Measurements from ENCODE around the gene REEP1.

The REEP1 gene

GRCh38 chr2:86308356-86308755, 29.1 kb downstream of the REEP1 start:
- H4K91ac ChIP-seq (ENCODE audit: low read depth, low read length, poor library complexity), result no peak overlapping the region
- H3K14ac ChIP-seq (ENCODE audit: low read length), result no peak overlapping the region
- H3K9ac ChIP-seq (ENCODE audit: low read depth, low read length, poor library complexity), result no peak overlapping the region
- H3K27me3 ChIP-seq (ENCODE audit: control insufficient read depth in 3 of 3, insufficient read depth in 3 of 3, low read depth in 1 of 3, low read length in 3 of 3), result peaks cover 0 to 41% (median 0%) of the 10 kb centered on the region in 3 experiments
- no peak overlapping the region for H4K8ac ChIP-seq (ENCODE audit: low read depth, low read length)
- no peak overlapping the region for H2BK5ac ChIP-seq (ENCODE audit: low read length)
- H3K4me1 ChIP-seq (ENCODE audit: control insufficient read depth in 2 of 2, insufficient read depth in 1 of 2, low read depth in 1 of 2, low read length in 2 of 2), result peaks cover 0 to 2% of the 10 kb centered on the region in 2 donors
- H2BK15ac ChIP-seq (ENCODE audit: low read length), result no peak overlapping the region
- no peaks in the 10 kb centered on the region for H3K79me1 ChIP-seq (ENCODE audit: low read depth, low read length)
- DNase-seq (ENCODE audit: low spot score), result no peak
- H2BK120ac ChIP-seq (ENCODE audit: low read depth, low read length), result no peak overlapping the region
- no peaks in the 10 kb centered on the region for H3K9me3 ChIP-seq (replicated peaks in 1 of 2; ENCODE audit: control insufficient read depth in 2 of 2, insufficient read depth in 1 of 2, low read depth in 1 of 2, low read length in 2 of 2)
- WGBS, 2 donors (ENCODE audit: extremely low coverage in 2 of 2, insufficient read length in 2 of 2, insufficient replicate concordance in 1 of 2), result no CpG with 5 or more reads among the region's 8 CpGs
- no peak overlapping the region for H2AFZ ChIP-seq (ENCODE audit: low read length)
- H3K27ac ChIP-seq (replicated peaks; ENCODE audit: low read length), result no peak overlapping the region
- H3K4me2 ChIP-seq (ENCODE audit: insufficient read depth, low read length, poor library complexity, severe bottlenecking), result no peak overlapping the region
- H3K23ac ChIP-seq (ENCODE audit: low read depth, low read length, poor library complexity), result no peak overlapping the region
- no peak overlapping the region for H2BK12ac ChIP-seq (ENCODE audit: low read length)
- no peak overlapping the region for H3K4me3 ChIP-seq (ENCODE audit: low read length in 2 of 2)
- H3K4ac ChIP-seq (ENCODE audit: low read length), result no peak overlapping the region
- H2AK5ac ChIP-seq (ENCODE audit: low read depth, low read length), result no peak overlapping the region
- no peaks in the 10 kb centered on the region for H3K36me3 ChIP-seq (replicated peaks in 1 of 2; ENCODE audit: control insufficient read depth in 2 of 2, insufficient read depth in 2 of 2, low read length in 2 of 2)
- H3K18ac ChIP-seq (ENCODE audit: low read length), result peak overlapping the region; percentile 8

DNA sequence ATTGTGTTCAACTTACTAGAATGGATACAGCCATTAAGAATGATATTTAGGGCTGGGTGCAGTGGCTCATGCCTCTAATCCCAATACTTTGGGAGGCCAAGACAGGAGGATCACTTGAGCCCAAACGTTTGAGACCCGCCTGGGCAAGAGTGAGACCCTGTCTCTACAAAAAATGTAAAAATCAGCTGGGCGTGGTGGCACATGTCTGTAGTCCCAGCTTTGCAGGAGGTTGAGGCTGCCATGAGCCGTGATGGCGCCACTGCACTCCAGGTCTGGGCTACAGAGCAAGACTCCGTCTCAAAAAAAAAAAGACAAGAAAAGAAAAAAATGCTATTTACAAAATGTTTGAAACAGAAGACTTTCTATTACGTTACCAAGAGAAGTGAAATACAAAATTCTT, 30.0 kb downstream of the REEP1 start:
- Histone ChIP-seq H3K27me3 (ENCODE audit: control insufficient read depth in 3 of 3, insufficient read depth in 3 of 3, low read depth in 1 of 3, low read length in 3 of 3) (peaks cover 0 to 41% (median 0%) of the 10 kb centered on the region in 3 experiments), H2AK5ac (ENCODE audit: low read depth, low read length) (no peak overlapping the region), H2BK5ac (ENCODE audit: low read length) (no peak overlapping the region), H3K4me3 (ENCODE audit: low read length in 2 of 2) (no peak overlapping the region), H4K91ac (ENCODE audit: low read depth, low read length, poor library complexity) (no peak overlapping the region), H2BK12ac (ENCODE audit: low read length) (no peak overlapping the region), H3K4me2 (ENCODE audit: insufficient read depth, low read length, poor library complexity, severe bottlenecking) (no peak overlapping the region), H3K4me1 (ENCODE audit: control insufficient read depth in 2 of 2, insufficient read depth in 1 of 2, low read depth in 1 of 2, low read length in 2 of 2) (peaks cover 0 to 2% of the 10 kb centered on the region in 2 donors), H3K36me3 (replicated peaks in 1 of 2; ENCODE audit: control insufficient read depth in 2 of 2, insufficient read depth in 2 of 2, low read length in 2 of 2) (no peaks in the 10 kb centered on the region), H3K79me1 (ENCODE audit: low read depth, low read length) (no peaks in the 10 kb centered on the region), H3K23ac (ENCODE audit: low read depth, low read length, poor library complexity) (no peak overlapping the region), H3K14ac (ENCODE audit: low read length) (no peak overlapping the region), H3K27ac (replicated peaks; ENCODE audit: low read length) (no peak overlapping the region), H2BK120ac (ENCODE audit: low read depth, low read length) (no peak overlapping the region), H3K18ac (ENCODE audit: low read length) (no peak overlapping the region), H4K8ac (ENCODE audit: low read depth, low read length) (no peak overlapping the region), H2AFZ (ENCODE audit: low read length) (no peak overlapping the region), H2BK15ac (ENCODE audit: low read length) (no peak overlapping the region), H3K9me3 (replicated peaks in 1 of 2; ENCODE audit: control insufficient read depth in 2 of 2, insufficient read depth in 1 of 2, low read depth in 1 of 2, low read length in 2 of 2) (no peaks in the 10 kb centered on the region), H3K4ac (ENCODE audit: low read length) (no peak overlapping the region), H3K9ac (ENCODE audit: low read depth, low read length, poor library complexity) (no peak overlapping the region)
- WGBS, 2 donors (ENCODE audit: extremely low coverage in 2 of 2, insufficient read length in 2 of 2, insufficient replicate concordance in 1 of 2), result no CpG with 5 or more reads among the region's 7 CpGs
- no peak for DNase-seq (ENCODE audit: low spot score)

- H2BK12ac ChIP-seq (ENCODE audit: low read length), result no peak overlapping the region
- H3K36me3 ChIP-seq (replicated peaks in 1 of 2; ENCODE audit: control insufficient read depth in 2 of 2, insufficient read depth in 2 of 2, low read length in 2 of 2), result no peaks in the 10 kb centered on the region
- no peak overlapping the region for H2AK5ac ChIP-seq (ENCODE audit: low read depth, low read length)
- no peak overlapping the region for H4K91ac ChIP-seq (ENCODE audit: low read depth, low read length, poor library complexity)
- no peak overlapping the region for H3K27ac ChIP-seq (replicated peaks; ENCODE audit: low read length)
- H2BK5ac ChIP-seq (ENCODE audit: low read length), result no peak overlapping the region
- H3K4me2 ChIP-seq (ENCODE audit: insufficient read depth, low read length, poor library complexity, severe bottlenecking), result no peak overlapping the region
- no peak overlapping the region for H3K9ac ChIP-seq (ENCODE audit: low read depth, low read length, poor library complexity)
- H3K4ac ChIP-seq (ENCODE audit: low read length), result no peak overlapping the region
- no peak overlapping the region for H2AFZ ChIP-seq (ENCODE audit: low read length)
- DNase-seq (ENCODE audit: low spot score), result no peak
- WGBS, 2 donors (ENCODE audit: extremely low coverage in 2 of 2, insufficient read length in 2 of 2, insufficient replicate concordance in 1 of 2), result no CpG with 5 or more reads among the region's 5 CpGs
- no peaks in the 10 kb centered on the region for H3K9me3 ChIP-seq (replicated peaks in 1 of 2; ENCODE audit: control insufficient read depth in 2 of 2, insufficient read depth in 1 of 2, low read depth in 1 of 2, low read length in 2 of 2)
- no peak overlapping the region for H2BK15ac ChIP-seq (ENCODE audit: low read length)
- no peak overlapping the region for H4K8ac ChIP-seq (ENCODE audit: low read depth, low read length)
- H3K4me3 ChIP-seq (ENCODE audit: low read length in 2 of 2), result no peak overlapping the region
- no peaks in the 10 kb centered on the region for H3K79me1 ChIP-seq (ENCODE audit: low read depth, low read length)
- H3K18ac ChIP-seq (ENCODE audit: low read length), result no peak overlapping the region
- no peak overlapping the region for H2BK120ac ChIP-seq (ENCODE audit: low read depth, low read length)
- H3K23ac ChIP-seq (ENCODE audit: low read depth, low read length, poor library complexity), result peak overlapping the region; percentile 35
- H3K4me1 ChIP-seq (ENCODE audit: control insufficient read depth in 2 of 2, insufficient read depth in 1 of 2, low read depth in 1 of 2, low read length in 2 of 2), result peaks cover 4 to 12% of the 10 kb centered on the region in 2 donors
- H3K14ac ChIP-seq (ENCODE audit: low read length), result no peak overlapping the region
- peaks cover 0 to 41% (median 0%) of the 10 kb centered on the region in 3 experiments for H3K27me3 ChIP-seq (ENCODE audit: control insufficient read depth in 3 of 3, insufficient read depth in 3 of 3, low read depth in 1 of 3, low read length in 3 of 3)
Measured at GRCh38 chr2:86305915-86306254, 31.5 kb downstream of the REEP1 start.

- H3K79me1 ChIP-seq (ENCODE audit: low read depth, low read length), result no peaks in the 10 kb centered on the region
- no peak for DNase-seq (ENCODE audit: low spot score)
- no peak overlapping the region for H4K8ac ChIP-seq (ENCODE audit: low read depth, low read length)
- H2AFZ ChIP-seq (ENCODE audit: low read length), result no peak overlapping the region
- H3K36me3 ChIP-seq (replicated peaks in 1 of 2; ENCODE audit: control insufficient read depth in 2 of 2, insufficient read depth in 2 of 2, low read length in 2 of 2), result no peaks in the 10 kb centered on the region
- peak overlapping the region; percentile 35 for H3K23ac ChIP-seq (ENCODE audit: low read depth, low read length, poor library complexity)
- no peak overlapping the region for H3K4me3 ChIP-seq (ENCODE audit: low read length in 2 of 2)
- no peak overlapping the region for H3K4me2 ChIP-seq (ENCODE audit: insufficient read depth, low read length, poor library complexity, severe bottlenecking)
- H2BK120ac ChIP-seq (ENCODE audit: low read depth, low read length), result no peak overlapping the region
- no peak overlapping the region for H2BK5ac ChIP-seq (ENCODE audit: low read length)
- no peak overlapping the region for H3K4ac ChIP-seq (ENCODE audit: low read length)
- no CpG with 5 or more reads among the region's 5 CpGs for WGBS, 2 donors (ENCODE audit: extremely low coverage in 2 of 2, insufficient read length in 2 of 2, insufficient replicate concordance in 1 of 2)
- no peak overlapping the region for H4K91ac ChIP-seq (ENCODE audit: low read depth, low read length, poor library complexity)
- no peaks in the 10 kb centered on the region for H3K9me3 ChIP-seq (replicated peaks in 1 of 2; ENCODE audit: control insufficient read depth in 2 of 2, insufficient read depth in 1 of 2, low read depth in 1 of 2, low read length in 2 of 2)
- H3K4me1 ChIP-seq (ENCODE audit: control insufficient read depth in 2 of 2, insufficient read depth in 1 of 2, low read depth in 1 of 2, low read length in 2 of 2), result peaks cover 4 to 12% of the 10 kb centered on the region in 2 donors
- no peak overlapping the region for H3K9ac ChIP-seq (ENCODE audit: low read depth, low read length, poor library complexity)
- peaks cover 0 to 39% (median 0%) of the 10 kb centered on the region in 3 experiments for H3K27me3 ChIP-seq (ENCODE audit: control insufficient read depth in 3 of 3, insufficient read depth in 3 of 3, low read depth in 1 of 3, low read length in 3 of 3)
- no peak overlapping the region for H2AK5ac ChIP-seq (ENCODE audit: low read depth, low read length)
- H3K18ac ChIP-seq (ENCODE audit: low read length), result no peak overlapping the region
- no peak overlapping the region for H2BK12ac ChIP-seq (ENCODE audit: low read length)
- H2BK15ac ChIP-seq (ENCODE audit: low read length), result no peak overlapping the region
- H3K27ac ChIP-seq (replicated peaks; ENCODE audit: low read length), result no peak overlapping the region
- no peak overlapping the region for H3K14ac ChIP-seq (ENCODE audit: low read length)
Measured at GRCh38 chr2:86305195-86305914, 32.1 kb downstream of the REEP1 start.
